ENCODE measurements around the gene KCNK17.

DNA sequence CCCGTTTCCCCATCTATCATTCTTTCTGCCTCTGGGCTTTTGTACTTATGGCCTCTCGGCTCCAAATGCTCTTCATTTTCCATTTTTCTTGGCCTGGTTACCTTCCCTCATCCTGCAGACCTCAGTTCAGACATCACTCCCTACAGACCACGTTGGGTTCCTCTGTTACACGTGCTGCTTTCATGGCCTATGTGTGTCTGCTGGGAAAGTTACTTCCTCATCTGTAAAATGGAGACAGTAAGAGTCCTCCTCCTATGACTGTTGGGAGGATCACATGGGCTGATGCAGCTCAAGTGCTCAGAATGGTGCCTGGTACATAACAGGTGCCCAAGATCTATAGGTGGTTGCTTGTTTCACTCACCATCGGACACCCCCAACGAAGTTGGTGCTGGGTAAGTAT, 13.5 kb downstream of the KCNK17 start:
- no peak for TF ChIP-seq CTCF (IDR thresholded peaks at IDR 0.05; ENCODE audit: insufficient read depth, low read depth, low read length)
- TF ChIP-seq EZH2 (IDR thresholded peaks at IDR 0.05; ENCODE audit: insufficient read depth, low read length): no peak

Measured in astrocyte (in vitro differentiated cells and primary cell).